ENCODE results near the gene DZIP1. TPM values are rescaled to one million over a fixed set of nuclear protein-coding genes. Genes with fewer than 3 reads are reported as not detected.

DZIP1 gene
- total and polyA plus RNA-seq, 2 of the 13 experiments (the other 11 are each of a cell fraction or from before 2014, with no cell fraction given), result 11.0 to 36.7 TPM

DNA sequence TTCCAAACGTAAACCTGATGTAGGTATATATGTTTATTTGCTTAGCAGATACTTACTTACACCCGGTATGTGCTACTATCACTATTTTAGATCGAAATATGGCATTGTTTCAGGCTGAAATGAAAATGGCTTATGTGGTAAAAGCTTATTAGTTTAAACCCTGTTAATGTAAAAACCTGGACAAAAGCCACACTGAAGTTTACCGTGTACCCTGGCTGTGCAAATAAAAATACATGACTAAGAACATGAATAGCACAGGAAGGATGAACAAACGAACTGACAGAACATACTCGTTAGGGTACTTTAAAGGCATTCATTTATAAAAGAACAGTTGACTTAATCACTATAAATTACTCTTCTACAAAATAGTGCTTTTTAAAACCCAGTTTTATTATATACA, 85.4 kb downstream of the DZIP1 start:
- intact Hi-C loops (cut with micrococcal nuclease; ENCODE audit: unreplicated experiment) (no loop called here), in situ Hi-C loops (cut with HindIII; ENCODE audit: extremely low pct_ligation_motif_present, low pct_unique_long_range_greater_than_20kb) (no loop called here)
- 0 out of 2 replicates have a peak overlapping the region, but pooled peaks have one; percentile 32 for H3K4me2 ChIP-seq (ENCODE audit: low read depth, low read length)
- peaks cover 0 to 13% of the 10 kb centered on the region in 2 experiments; a peak in 3 of 5 replicates for H3K27me3 ChIP-seq (ENCODE audit: control insufficient read depth in 1 of 2, insufficient read depth in 2 of 2, low read length in 2 of 2)
- DNase-seq (ENCODE audit: low spot score) (no peak), FAIRE-seq (no peak), ATAC-seq (peak; percentile 43; the same call in 1 of the 3 replicates)
- H3K9ac ChIP-seq (ENCODE audit: insufficient read depth, low read depth, low read length), result no peak overlapping the region
- no peaks in the 10 kb centered on the region for H3K36me3 ChIP-seq (replicated peaks in 1 of 2; ENCODE audit: control insufficient read depth in 1 of 2, insufficient read depth in 2 of 2, low read length in 2 of 2)
- CTCF ChIA-PET (ENCODE audit: low intra/inter-chr PET ratio, low total read pairs), result no interaction called here
- peaks cover 35% of the 10 kb centered on the region for H3K4me1 ChIP-seq (ENCODE audit: insufficient read depth, low read length)
- no peak overlapping the region for H3K4me3 ChIP-seq (replicated peaks in 1 of 3; ENCODE audit: insufficient read depth in 1 of 3, low read depth in 2 of 3, low read length in 3 of 3)
- WGBS (ENCODE audit: low lambda C conversion rate), result 4% methylated on average over 6 of the region's 6 CpGs
- no peak for TF ChIP-seq FOXP1 (IDR thresholded peaks at IDR 0.05)
- TF ChIP-seq FOXP1 (CRISPR knock-in tag; IDR thresholded peaks at IDR 0.05), result 0 out of 2 replicates have a peak, but pooled peaks have one; percentile 18
- no peak for TF ChIP-seq ZKSCAN1 (IDR thresholded peaks at IDR 0.05; ENCODE audit: low read length)
- TF ChIP-seq RXRB (CRISPR knock-in tag; IDR thresholded peaks at IDR 0.05; ENCODE audit: borderline replicate concordance), result no peak
- TF ChIP-seq ZNF770 (CRISPR knock-in tag; IDR thresholded peaks at IDR 0.05), result no peak
- no peak overlapping the region for H2AFZ ChIP-seq (ENCODE audit: low read length)
- H3K9me3 ChIP-seq (ENCODE audit: low read length), result no peaks in the 10 kb centered on the region
- H3K27ac ChIP-seq (ENCODE audit: extremely low read length, insufficient read depth, low read length), result no peak overlapping the region
- no peaks in the 10 kb centered on the region for H3K79me2 ChIP-seq (ENCODE audit: insufficient read depth, low read length)
- no TSS peak for BruUV-seq (replicated peaks)
- no peaks in the 10 kb centered on the region for H4K20me1 ChIP-seq (ENCODE audit: insufficient read depth, low read length)
- POLR2A ChIA-PET, result no interaction called here

GRCh38 chr13:95557013-95557412, 87.5 kb downstream of the DZIP1 start:
- peaks cover 37% of the 10 kb centered on the region for H3K4me1 ChIP-seq (ENCODE audit: insufficient read depth, low read length)
- H3K27ac ChIP-seq (ENCODE audit: extremely low read length, insufficient read depth, low read length), result no peak overlapping the region
- no peak overlapping the region for H2AFZ ChIP-seq (ENCODE audit: low read length)
- no peak for ATAC-seq
- no peak overlapping the region for H3K4me2 ChIP-seq (ENCODE audit: low read depth, low read length)
- ChIA-PET CTCF (ENCODE audit: low intra/inter-chr PET ratio, low total read pairs) (no interaction called here), POLR2A (no interaction called here)
- BruUV-seq (replicated peaks), result no TSS peak
- no peak overlapping the region for H3K9ac ChIP-seq (ENCODE audit: insufficient read depth, low read depth, low read length)
- no peaks in the 10 kb centered on the region for H3K9me3 ChIP-seq (ENCODE audit: low read length)
- H3K36me3 ChIP-seq (replicated peaks in 1 of 2; ENCODE audit: control insufficient read depth in 1 of 2, insufficient read depth in 2 of 2, low read length in 2 of 2), result no peaks in the 10 kb centered on the region
- no peak overlapping the region for H3K4me3 ChIP-seq (replicated peaks in 1 of 3; ENCODE audit: insufficient read depth in 1 of 3, low read depth in 2 of 3, low read length in 3 of 3)
- no peaks in the 10 kb centered on the region for H3K79me2 ChIP-seq (ENCODE audit: insufficient read depth, low read length)
- intact Hi-C loops (cut with micrococcal nuclease; ENCODE audit: unreplicated experiment) (no loop called here), in situ Hi-C loops (cut with HindIII; ENCODE audit: extremely low pct_ligation_motif_present, low pct_unique_long_range_greater_than_20kb) (no loop called here)
- peaks cover 2 to 21% of the 10 kb centered on the region in 2 experiments; a peak in 4 of 5 replicates for H3K27me3 ChIP-seq (ENCODE audit: control insufficient read depth in 1 of 2, insufficient read depth in 2 of 2, low read length in 2 of 2)
- FAIRE-seq, result no peak
- no peaks in the 10 kb centered on the region for H4K20me1 ChIP-seq (ENCODE audit: insufficient read depth, low read length)
- DNase-seq (ENCODE audit: low spot score), result no peak
- TF ChIP-seq ZNF563 (CRISPR knock-in tag; IDR thresholded peaks at IDR 0.05) (no peak), ZNF552 (CRISPR knock-in tag; IDR thresholded peaks at IDR 0.05; ENCODE audit: borderline replicate concordance) (no peak), CBX5 (CRISPR knock-in tag; IDR thresholded peaks at IDR 0.05; ENCODE audit: borderline replicate concordance) (no peak), TRAFD1 (CRISPR knock-in tag; IDR thresholded peaks at IDR 0.05; ENCODE audit: borderline replicate concordance) (no peak), LRRFIP1 (CRISPR knock-in tag; conservative IDR thresholded peaks at IDR 0.05) (no peak), RXRA (CRISPR knock-in tag; IDR thresholded peaks at IDR 0.05) (no peak), ZBTB7B (CRISPR knock-in tag; IDR thresholded peaks at IDR 0.05) (no peak)

Measured in HepG2 (cell line).